Measurements from ENCODE around the gene HMBS.

Gene HMBS

GRCh38 chr11:119091178-119091577 is 6.5 kb downstream of the HMBS start:
- POLR2A ChIA-PET = interaction anchor here (0.8 to 2.8 kb wide), 8 partner anchors 9 to 226 kb away, joined by 3 to 20 read pairs (median 6); partner anchors contain the start of genes C2CD2L, DPAGT1, HYOU1 and MCAM
- no peaks in the 10 kb centered on the region for H3K4me1 ChIP-seq (ENCODE audit: control insufficient read depth, insufficient read depth, low read length)
- no peaks in the 10 kb centered on the region for H3K9me3 ChIP-seq (ENCODE audit: control insufficient read depth, insufficient read depth, low read depth, low read length)
- peaks cover 0 to 63% of the 10 kb centered on the region in 2 experiments; a peak in 1 of 3 replicates for H3K36me3 ChIP-seq (ENCODE audit: control insufficient read depth in 2 of 2, insufficient read depth in 1 of 2, low read length in 2 of 2)
- CTCF ChIA-PET = interaction anchor here (1.0 kb wide), 1 partner anchor 61 kb away, joined by 3 read pairs; no protein-coding TSS in a partner anchor
- no peak overlapping the region for H3K4me3 ChIP-seq (ENCODE audit: low read depth, low read length)
- H3K27ac ChIP-seq (ENCODE audit: extremely low read depth, low read depth, low read length) = no peak overlapping the region; the same call in 1 of the 2 replicates
- TF ChIP-seq ZNF202 (tag by site-specific recombination; IDR thresholded peaks at IDR 0.05; ENCODE audit: borderline replicate concordance) (no peak), TSHZ1 (tag by site-specific recombination; IDR thresholded peaks at IDR 0.05; ENCODE audit: borderline replicate concordance) (no peak), PRDM1 (tag by site-specific recombination; IDR thresholded peaks at IDR 0.05) (peak; percentile 68), ZNF423 (tag by site-specific recombination; IDR thresholded peaks at IDR 0.05) (no peak), ZNF530 (tag by site-specific recombination; IDR thresholded peaks at IDR 0.05; ENCODE audit: low read depth) (no peak), ZNF37A (tag by site-specific recombination; IDR thresholded peaks at IDR 0.05) (no peak), ZNF112 (tag by site-specific recombination; IDR thresholded peaks at IDR 0.05) (no peak), HIC1 (tag by site-specific recombination; IDR thresholded peaks at IDR 0.05) (no peak), ZNF2 (tag by site-specific recombination; IDR thresholded peaks at IDR 0.05) (no peak), ZNF610 (tag by site-specific recombination; IDR thresholded peaks at IDR 0.05; ENCODE audit: borderline replicate concordance) (no peak), FEZF1 (tag by site-specific recombination; IDR thresholded peaks at IDR 0.05) (no peak), ZNF473 (tag by site-specific recombination; IDR thresholded peaks at IDR 0.05) (no peak), ZBTB20 (tag by site-specific recombination; IDR thresholded peaks at IDR 0.05) (no peak), KLF8 (tag by site-specific recombination; IDR thresholded peaks at IDR 0.05) (0 out of 2 replicates have a peak, but pooled peaks have one; percentile 11), ZNF302 (tag by site-specific recombination; IDR thresholded peaks at IDR 0.05; ENCODE audit: low read depth) (no peak), ZNF223 (tag by site-specific recombination; IDR thresholded peaks at IDR 0.05) (no peak), CTCF (tag by site-specific recombination; IDR thresholded peaks at IDR 0.05) (no peak), ZNF600 (tag by site-specific recombination; IDR thresholded peaks at IDR 0.05) (peak; percentile 51), ZNF792 (tag by site-specific recombination; IDR thresholded peaks at IDR 0.05) (no peak), ZNF138 (tag by site-specific recombination; IDR thresholded peaks at IDR 0.05; ENCODE audit: borderline replicate concordance) (no peak), ZNF777 (tag by site-specific recombination; IDR thresholded peaks at IDR 0.05; ENCODE audit: borderline replicate concordance) (no peak), ZNF16 (tag by site-specific recombination; IDR thresholded peaks at IDR 0.05; ENCODE audit: low read depth) (no peak), ZBTB48 (tag by site-specific recombination; IDR thresholded peaks at IDR 0.05) (no peak), ZIC2 (tag by site-specific recombination; IDR thresholded peaks at IDR 0.05) (peak; percentile 33; the same call in 1 of the 2 replicates), ATF2 (tag by site-specific recombination; IDR thresholded peaks at IDR 0.05; ENCODE audit: low read depth) (peak; percentile 53; the same call in 1 of the 2 replicates)
- TF ChIP-seq, protein P1, sequence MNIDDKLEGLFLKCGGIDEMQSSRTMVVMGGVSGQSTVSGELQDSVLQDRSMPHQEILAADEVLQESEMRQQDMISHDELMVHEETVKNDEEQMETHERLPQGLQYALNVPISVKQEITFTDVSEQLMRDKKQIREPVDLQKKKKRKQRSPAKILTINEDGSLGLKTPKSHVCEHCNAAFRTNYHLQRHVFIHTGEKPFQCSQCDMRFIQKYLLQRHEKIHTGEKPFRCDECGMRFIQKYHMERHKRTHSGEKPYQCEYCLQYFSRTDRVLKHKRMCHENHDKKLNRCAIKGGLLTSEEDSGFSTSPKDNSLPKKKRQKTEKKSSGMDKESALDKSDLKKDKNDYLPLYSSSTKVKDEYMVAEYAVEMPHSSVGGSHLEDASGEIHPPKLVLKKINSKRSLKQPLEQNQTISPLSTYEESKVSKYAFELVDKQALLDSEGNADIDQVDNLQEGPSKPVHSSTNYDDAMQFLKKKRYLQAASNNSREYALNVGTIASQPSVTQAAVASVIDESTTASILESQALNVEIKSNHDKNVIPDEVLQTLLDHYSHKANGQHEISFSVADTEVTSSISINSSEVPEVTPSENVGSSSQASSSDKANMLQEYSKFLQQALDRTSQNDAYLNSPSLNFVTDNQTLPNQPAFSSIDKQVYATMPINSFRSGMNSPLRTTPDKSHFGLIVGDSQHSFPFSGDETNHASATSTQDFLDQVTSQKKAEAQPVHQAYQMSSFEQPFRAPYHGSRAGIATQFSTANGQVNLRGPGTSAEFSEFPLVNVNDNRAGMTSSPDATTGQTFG (tag by site-specific recombination; IDR thresholded peaks at IDR 0.05; ENCODE audit: borderline replicate concordance) = no peak

Measured in HEK293 (cell line).